ENCODE data around the gene ENO1.

- TF ChIP-seq MYC (IDR thresholded peaks at IDR 0.05; ENCODE audit: low read depth, low read length) (no peak), POLR2AphosphoS5 (IDR thresholded peaks at IDR 0.05; ENCODE audit: insufficient read depth, low read depth, low read length) (peak; percentile 9)
- TF ChIP-seq, protein P1, sequence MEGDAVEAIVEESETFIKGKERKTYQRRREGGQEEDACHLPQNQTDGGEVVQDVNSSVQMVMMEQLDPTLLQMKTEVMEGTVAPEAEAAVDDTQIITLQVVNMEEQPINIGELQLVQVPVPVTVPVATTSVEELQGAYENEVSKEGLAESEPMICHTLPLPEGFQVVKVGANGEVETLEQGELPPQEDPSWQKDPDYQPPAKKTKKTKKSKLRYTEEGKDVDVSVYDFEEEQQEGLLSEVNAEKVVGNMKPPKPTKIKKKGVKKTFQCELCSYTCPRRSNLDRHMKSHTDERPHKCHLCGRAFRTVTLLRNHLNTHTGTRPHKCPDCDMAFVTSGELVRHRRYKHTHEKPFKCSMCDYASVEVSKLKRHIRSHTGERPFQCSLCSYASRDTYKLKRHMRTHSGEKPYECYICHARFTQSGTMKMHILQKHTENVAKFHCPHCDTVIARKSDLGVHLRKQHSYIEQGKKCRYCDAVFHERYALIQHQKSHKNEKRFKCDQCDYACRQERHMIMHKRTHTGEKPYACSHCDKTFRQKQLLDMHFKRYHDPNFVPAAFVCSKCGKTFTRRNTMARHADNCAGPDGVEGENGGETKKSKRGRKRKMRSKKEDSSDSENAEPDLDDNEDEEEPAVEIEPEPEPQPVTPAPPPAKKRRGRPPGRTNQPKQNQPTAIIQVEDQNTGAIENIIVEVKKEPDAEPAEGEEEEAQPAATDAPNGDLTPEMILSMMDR (IDR thresholded peaks at IDR 0.05; ENCODE audit: extremely low read depth in 1 of 2, insufficient read depth in 1 of 2, low read depth in 1 of 2, low read length in 2 of 2), result no peak
Observed at GRCh38 chr1:8864713-8865344, 13.7 kb downstream of the ENO1 start.

All from endothelial cell of umbilical vein (primary cell).